Measurements from ENCODE around the gene NPHS1.
"Not testable (repeated sequence)": the region's sequence is repeated elsewhere in the genome, so short reads cannot be mapped to it uniquely, and the experiment has no call there.

DNA sequence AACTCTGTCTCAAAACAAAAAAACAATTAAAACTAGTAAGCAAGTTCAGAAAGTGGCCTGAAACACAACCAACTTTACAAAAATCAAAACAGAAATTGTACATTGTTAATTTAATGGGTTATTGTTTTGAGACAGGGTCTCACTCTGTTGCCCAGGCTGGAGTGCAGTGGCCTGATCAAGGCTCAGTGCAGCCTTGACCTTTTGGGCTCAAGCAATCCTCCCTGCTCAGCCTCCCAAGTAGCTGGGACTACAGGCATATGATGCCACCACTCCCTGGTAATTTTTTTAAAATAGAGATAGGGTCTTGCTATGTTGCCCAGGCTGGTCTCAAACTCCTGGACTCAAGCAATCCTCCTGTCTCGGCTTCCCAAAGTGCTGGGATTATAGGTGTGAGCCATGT lies 56.7 kb downstream of the NPHS1 start:
- not testable (repeated sequence) for TF ChIP-seq POLR2AphosphoS5, CTCF, POLR2A, EP300 (IDR thresholded peaks at IDR 0.05)
